K562 (cell line): ENCODE data around the gene ZNF280C.

Experiments used
- CHD1 ChIP-seq: fragments of 200-600 bp; sonication (generic); IDR thresholded peaks from one replicate; pipeline ENCODE4 v1.6.1; 2012; ENCODE audit warnings: mild to moderate bottlenecking, moderate library complexity, low read length, inconsistent platforms
- CTCF ChIP-seq, 3 experiments: IDR thresholded peaks in 2 of 3; conservative IDR thresholded peaks in 1 of 3; 2 replicates each; pipeline ENCODE4 v1.5.1; 2011 to 2012; ENCODE audit warnings: low read length in 3 of 3, mild to moderate bottlenecking in 3 of 3, control low read depth in 2 of 3, improper control_type of control experiment in 1 of 3, inconsistent platforms in 1 of 3, low read depth in 1 of 3, mixed read lengths in 1 of 3, moderate library complexity in 1 of 3; ENCODE audit not compliant: insufficient read depth in 2 of 3
- E2F5 ChIP-seq: sonication (generic); formaldehyde crosslinking; IDR thresholded peaks from 2 replicates; pipeline ENCODE4 v1.8.0; 2022; ENCODE audit warnings: mild to moderate bottlenecking, missing genetic modification reagents
- ELF1 ChIP-seq: fragments of 200-800 bp; sonication (Bioruptor generic); IDR thresholded peaks from 2 replicates; pipeline ENCODE4 v1.6.1; 2016; ENCODE audit warnings: missing genetic modification characterization, missing compliant biosample characterization
- HCFC1 ChIP-seq: IDR thresholded peaks from 2 replicates; pipeline ENCODE4 v1.6.1; 2012; ENCODE audit warnings: low read depth, low read length, improper control_type of control experiment
- HDAC6 ChIP-seq: IDR thresholded peaks from 2 replicates; pipeline ENCODE4 v1.6.1; 2012; ENCODE audit warnings: low read depth, mild to moderate bottlenecking, control low read depth, inconsistent platforms, low read length, moderate library complexity
- HOXB6 ChIP-seq: fragments of 250-450 bp; sonication (Bioruptor Pico); IDR thresholded peaks from 2 replicates; pipeline ENCODE4 v1.5.1; 2022; ENCODE audit warnings: mild to moderate bottlenecking, borderline replicate concordance
- MEF2A ChIP-seq: IDR thresholded peaks from 2 replicates; pipeline ENCODE4 v1.6.1; 2011; ENCODE audit warnings: low read depth, mild to moderate bottlenecking, low read length, moderate library complexity; ENCODE audit not compliant: control insufficient read depth
- MXI1 ChIP-seq: IDR thresholded peaks from 2 replicates; pipeline ENCODE4 v1.6.1; 2011; ENCODE audit warnings: low read depth, mild to moderate bottlenecking, improper control_type of control experiment, low read length
- RB1 ChIP-seq: fragments of 450-650 bp; IDR thresholded peaks from 2 replicates; pipeline ENCODE4 v1.6.1; 2017; ENCODE audit warnings: low read depth, mild to moderate bottlenecking
- RFX5 ChIP-seq: IDR thresholded peaks from 2 replicates; pipeline ENCODE4 v1.6.1; 2011; ENCODE audit warnings: low read depth, mild to moderate bottlenecking, improper control_type of control experiment, low read length
- SIRT6 ChIP-seq: IDR thresholded peaks from one replicate; pipeline ENCODE4 v1.6.1; 2012; ENCODE audit warnings: low read depth, mild to moderate bottlenecking, control low read depth, inconsistent platforms, low read length, moderate library complexity
- SMAD3 ChIP-seq: fragments of 450-650 bp; formaldehyde crosslinking; conservative IDR thresholded peaks from 2 replicates; pipeline ENCODE4 v1.4.0; 2020; ENCODE audit warnings: mild to moderate bottlenecking
- UBTF ChIP-seq, 2 experiments: IDR thresholded peaks; 2 replicates each; pipeline ENCODE4 v1.6.1; 2012; ENCODE audit warnings: improper control_type of control experiment in 2 of 2, low read depth in 2 of 2, low read length in 2 of 2, borderline replicate concordance in 1 of 2

- TF ChIP-seq MXI1 (no peak), RB1 (no peak), CTCF (IDR thresholded peaks at IDR 0.05 in 2 of 3, conservative IDR thresholded peaks at IDR 0.05 in 1 of 3; ENCODE audit: insufficient read depth in 2 of 3, low read depth in 1 of 3, low read length in 3 of 3) (no peak), SMAD3 (no peak), HOXB6 (CRISPR knock-in tag) (no peak), CHD1 (no peak), UBTF (IDR thresholded peaks at IDR 0.05; ENCODE audit: borderline replicate concordance in 1 of 2, low read depth in 2 of 2, low read length in 2 of 2) (no peak), E2F5 (CRISPR knock-in tag) (no peak), ELF1 (no peak), RFX5 (peak; percentile 98), HCFC1 (no peak), MEF2A (no peak), HDAC6 (no peak), SIRT6 (no peak)
Measured at GRCh38 chrX:130216320-130216719, 52.4 kb downstream of the ZNF280C start.
